ENCODE data around the gene TNNI3K. TPM values are rescaled to one million over a fixed set of nuclear protein-coding genes. Genes with fewer than 3 reads are reported as not detected.

TNNI3K gene
- total RNA-seq, 6 experiments from 2014 or later: not detected

DNA sequence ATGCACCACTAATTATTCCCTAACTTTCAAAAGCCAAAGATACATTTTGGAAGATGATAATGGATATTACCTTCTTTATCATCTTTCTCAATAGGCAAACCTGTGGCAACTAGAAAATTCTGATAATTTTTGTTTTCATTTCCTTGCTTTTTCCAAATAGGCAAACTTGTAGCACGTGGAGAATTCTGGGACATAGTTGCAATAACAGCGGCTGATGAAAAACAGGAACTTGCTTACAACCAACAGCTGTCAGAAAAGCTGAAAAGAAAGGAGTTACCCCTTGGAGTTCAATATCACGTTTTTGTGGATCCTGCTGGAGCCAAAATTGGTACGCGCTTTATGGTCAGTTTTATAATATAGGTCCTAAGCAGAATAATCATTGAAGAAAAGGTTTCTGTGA lies 35.7 kb upstream of the TNNI3K start:
- Mint-ChIP-seq H3K36me3 (ENCODE audit: low read depth) (no peaks in the 10 kb centered on the region), H3K27ac (no peak overlapping the region), H3K4me3 (peak overlapping the region; percentile 95; the same call in 1 of the 2 replicates), H3K9me3 (no peaks in the 10 kb centered on the region), H3K27me3 (ENCODE audit: insufficient read depth) (no peaks in the 10 kb centered on the region), H3K4me1 (ENCODE audit: low read depth) (peaks cover 21% of the 10 kb centered on the region)
- no peak for TF ChIP-seq CTCF (IDR thresholded peaks at IDR 0.05)
- DNase-seq: no peak

- no peaks in the 10 kb centered on the region for H3K27me3 Mint-ChIP-seq (ENCODE audit: insufficient read depth)
- peak; percentile 19 for DNase-seq
- peak overlapping the region; percentile 17; the same call in 1 of the 2 replicates for H3K27ac Mint-ChIP-seq
- H3K4me3 Mint-ChIP-seq: no peak overlapping the region
- no peaks in the 10 kb centered on the region for H3K36me3 Mint-ChIP-seq (ENCODE audit: low read depth)
- no peaks in the 10 kb centered on the region for H3K9me3 Mint-ChIP-seq
- H3K4me1 Mint-ChIP-seq (ENCODE audit: low read depth): peaks cover 14% of the 10 kb centered on the region
- no peak for TF ChIP-seq CTCF (IDR thresholded peaks at IDR 0.05)
These were observed 29.9 kb upstream of the TNNI3K start for GRCh38 chr1:74205266-74205665.

DNA sequence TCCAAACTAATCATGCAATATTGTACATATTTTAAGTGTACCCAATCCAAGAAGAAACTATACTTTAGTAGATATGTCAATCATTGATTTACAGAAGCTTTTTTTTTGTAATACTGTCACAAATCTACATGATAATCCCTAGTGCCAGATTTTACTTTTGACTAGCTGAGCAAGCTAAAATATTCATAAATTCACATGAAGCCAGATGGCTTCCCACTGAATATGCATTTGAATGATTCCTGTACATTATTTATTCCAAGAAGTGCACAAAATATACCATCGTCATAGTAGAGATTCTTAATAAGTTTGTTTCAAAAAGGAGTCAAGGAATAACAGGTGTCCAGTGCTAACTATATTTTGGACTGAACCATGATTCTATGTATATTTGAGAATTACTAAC lies 20.0 kb upstream of the TNNI3K start:
- Mint-ChIP-seq H3K9me3 (no peaks in the 10 kb centered on the region), H3K27ac (no peak overlapping the region), H3K36me3 (ENCODE audit: low read depth) (no peaks in the 10 kb centered on the region), H3K4me3 (no peak overlapping the region), H3K27me3 (ENCODE audit: insufficient read depth) (no peaks in the 10 kb centered on the region), H3K4me1 (ENCODE audit: low read depth) (no peaks in the 10 kb centered on the region)
- no peak for DNase-seq
- no peak for TF ChIP-seq CTCF (IDR thresholded peaks at IDR 0.05)

GRCh38 chr1:74222701-74223100 lies 12.5 kb upstream of the TNNI3K start:
- Mint-ChIP-seq H3K4me3 (no peak overlapping the region), H3K9me3 (peaks cover 4% of the 10 kb centered on the region; the same call in 1 of the 2 replicates), H3K27ac (no peak overlapping the region), H3K27me3 (ENCODE audit: insufficient read depth) (no peaks in the 10 kb centered on the region; the same call in 1 of the 2 replicates), H3K36me3 (ENCODE audit: low read depth) (no peaks in the 10 kb centered on the region), H3K4me1 (ENCODE audit: low read depth) (no peaks in the 10 kb centered on the region)
- DNase-seq: no peak
- no peak for TF ChIP-seq CTCF (IDR thresholded peaks at IDR 0.05)

DNA sequence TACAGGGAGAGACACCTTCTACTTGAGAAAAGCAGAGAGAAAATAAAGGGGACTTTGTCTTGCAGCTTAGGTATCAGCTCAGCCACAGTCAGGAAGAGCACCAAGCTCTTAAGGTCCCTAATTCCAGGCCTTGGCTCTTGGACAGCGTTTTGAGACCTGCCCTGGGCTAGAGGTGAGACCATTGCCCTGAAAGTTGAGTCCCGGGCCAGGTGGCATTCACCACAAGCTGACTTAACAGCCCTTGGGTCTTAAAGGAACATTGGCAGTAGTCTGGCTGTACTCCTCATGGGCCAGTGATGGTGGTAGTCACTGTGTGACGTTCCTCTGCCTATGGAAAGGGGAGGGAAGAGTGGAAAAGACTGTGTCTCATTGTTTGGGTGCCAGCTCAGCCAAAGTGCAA lies 11.7 kb upstream of the TNNI3K start:
- TF ChIP-seq CTCF (IDR thresholded peaks at IDR 0.05): no peak

GRCh38 chr1:74236440-74236839 lies 1.3 kb downstream of the TNNI3K start:
- Mint-ChIP-seq H3K9me3 (peaks cover 10% of the 10 kb centered on the region), H3K4me3 (no peak overlapping the region), H3K27me3 (ENCODE audit: insufficient read depth) (no peaks in the 10 kb centered on the region), H3K4me1 (ENCODE audit: low read depth) (no peaks in the 10 kb centered on the region), H3K27ac (no peak overlapping the region), H3K36me3 (ENCODE audit: low read depth) (no peaks in the 10 kb centered on the region)
- DNase-seq: no peak
- TF ChIP-seq CTCF (IDR thresholded peaks at IDR 0.05): no peak

More for the DNA sequence above, 11.7 kb upstream of the TNNI3K start:
- Mint-ChIP-seq H3K4me3 (no peak overlapping the region), H3K27me3 (ENCODE audit: insufficient read depth) (no peaks in the 10 kb centered on the region; the same call in 1 of the 2 replicates), H3K9me3 (peaks cover 4% of the 10 kb centered on the region; the same call in 1 of the 2 replicates), H3K4me1 (ENCODE audit: low read depth) (no peaks in the 10 kb centered on the region), H3K27ac (no peak overlapping the region), H3K36me3 (ENCODE audit: low read depth) (no peaks in the 10 kb centered on the region)
- DNase-seq: no peak

Measured in HFFc6 (cell line).